GM19328 (cell line): ENCODE data around the gene ZBTB11.
A peak's percentile ranks its signal among the peaks of the same experiment; 100 is the strongest.
"Not testable (repeated sequence)": the region's sequence is repeated elsewhere in the genome, so short reads cannot be mapped to it uniquely, and the experiment has no call there.

Experiments used
- ATAC-seq: cut with Tn5 transposase; IDR thresholded peaks from one replicate; pipeline ENCODE4 v1.9.1; 2021; ENCODE audit warnings: mild to moderate bottlenecking, moderate library complexity; ENCODE audit not compliant: unreplicated experiment

Gene ZBTB11

GRCh38 chr3:101691685-101692671, 15.0 kb upstream of the ZBTB11 start:
- not testable (repeated sequence) for ATAC-seq

- no peak for ATAC-seq
Measured at GRCh38 chr3:101690972-101691371, 14.0 kb upstream of the ZBTB11 start.

GRCh38 chr3:101689286-101689685, 12.4 kb upstream of the ZBTB11 start:
- no peak for ATAC-seq

- no peak for ATAC-seq
Measured at GRCh38 chr3:101687142-101687931, 10.4 kb upstream of the ZBTB11 start.

GRCh38 chr3:101685870-101686307, 9.0 kb upstream of the ZBTB11 start:
- no peak for ATAC-seq

GRCh38 chr3:101685050-101685400, 8.1 kb upstream of the ZBTB11 start:
- ATAC-seq = no peak

GRCh38 chr3:101680466-101680865, 3.5 kb upstream of the ZBTB11 start:
- ATAC-seq = no peak

- not testable (repeated sequence) for ATAC-seq
Measured at GRCh38 chr3:101678837-101679236, 1.9 kb upstream of the ZBTB11 start.

- ATAC-seq = no peak
Measured at GRCh38 chr3:101677436-101678286, 729 bp upstream of the ZBTB11 start.

GRCh38 chr3:101676216-101676764, 642 bp downstream of the ZBTB11 start:
- ATAC-seq = peak; percentile 85

GRCh38 chr3:101675709-101676215, 1.2 kb downstream of the ZBTB11 start:
- ATAC-seq = no peak

- no peak for ATAC-seq
Measured at GRCh38 chr3:101674518-101674917, 2.4 kb downstream of the ZBTB11 start.

GRCh38 chr3:101673953-101674352, 3.0 kb downstream of the ZBTB11 start:
- no peak for ATAC-seq

- no peak for ATAC-seq
Measured at GRCh38 chr3:101671014-101671413, 5.9 kb downstream of the ZBTB11 start.

- no peak for ATAC-seq
Measured at GRCh38 chr3:101667844-101668243, 9.1 kb downstream of the ZBTB11 start.

- no peak for ATAC-seq
Measured at GRCh38 chr3:101667331-101667730, 9.6 kb downstream of the ZBTB11 start.

GRCh38 chr3:101665851-101666250, 11.1 kb downstream of the ZBTB11 start:
- ATAC-seq = no peak

GRCh38 chr3:101665357-101665756, 11.6 kb downstream of the ZBTB11 start:
- ATAC-seq = no peak

- no peak for ATAC-seq
Measured at GRCh38 chr3:101660714-101661113, 16.2 kb downstream of the ZBTB11 start.

- no peak for ATAC-seq
Measured at GRCh38 chr3:101656651-101657050, 20.3 kb downstream of the ZBTB11 start.
